Neural cell (in vitro differentiated cells): Measurements from ENCODE around the gene TIE1. TPM values are rescaled to one million over a fixed set of nuclear protein-coding genes. Genes with fewer than 3 reads are reported as not detected.

Experiments
- H2AFZ ChIP-seq: fragments of 200-600, 300-800 bp; sonication (generic), shearing (Covaris generic); 2 replicates; pipeline ENCODE4 v1.6.0; 2014; ENCODE audit warnings: low read depth, mild to moderate bottlenecking, antibody characterized with exemption, low read length, moderate library complexity
- H3F3A ChIP-seq: fragments of 200-600 bp; shearing (Covaris generic); 2 replicates; pipeline ENCODE4 v1.6.1; 2016; ENCODE audit warnings: mild to moderate bottlenecking, moderate library complexity, mixed read lengths, antibody characterized with exemption, low read length; ENCODE audit not compliant: insufficient read depth, poor library complexity, severe bottlenecking
- H3K27ac ChIP-seq: fragments of 200-600, 300-800 bp; sonication (generic), shearing (Covaris generic); 2 replicates; pipeline ENCODE4 v1.5.1; 2014; ENCODE audit warnings: mild to moderate bottlenecking, low read length, moderate library complexity
- H3K27me3 ChIP-seq: fragments of 300-800, 200-600 bp; sonication (generic), shearing (Covaris generic); 2 replicates; pipeline ENCODE4 v1.6.0; 2014; ENCODE audit warnings: mild to moderate bottlenecking, low read depth, low read length, moderate library complexity; ENCODE audit not compliant: insufficient read depth
- H3K36me3 ChIP-seq: fragments of 300-800, 200-600 bp; sonication (generic), shearing (Covaris generic); 2 replicates; pipeline ENCODE4 v1.5.1; 2014; ENCODE audit warnings: mild to moderate bottlenecking, antibody characterized with exemption, low read length, moderate library complexity; ENCODE audit not compliant: insufficient read depth
- H3K4me2 ChIP-seq: fragments of 300-800, 200-600 bp; sonication (generic), shearing (Covaris generic); 2 replicates; pipeline ENCODE4 v1.6.0; 2014; ENCODE audit warnings: mild to moderate bottlenecking, low read length
- H3K4me3 ChIP-seq: fragments of 300-800, 200-600 bp; sonication (generic), shearing (Covaris generic); 2 replicates; pipeline ENCODE4 v1.5.1; 2014; ENCODE audit warnings: mild to moderate bottlenecking, low read length, moderate library complexity
- H3K79me2 ChIP-seq: fragments of 200-600 bp; shearing (Covaris generic); replicated peaks from 2 replicates; pipeline ENCODE4 v1.6.0; 2014; ENCODE audit warnings: mild to moderate bottlenecking, low read length, moderate library complexity; ENCODE audit not compliant: insufficient read depth
- H3K9ac ChIP-seq: fragments of 300-800, 200-600 bp; sonication (generic), shearing (Covaris generic); 2 replicates; pipeline ENCODE4 v1.6.1; 2016; ENCODE audit warnings: mild to moderate bottlenecking, low read length, mixed read lengths
- H3K9me2 ChIP-seq: fragments of 200-600 bp; shearing (Covaris generic); 2 replicates; pipeline ENCODE4 v1.6.1; 2016; ENCODE audit warnings: mild to moderate bottlenecking, low read length, mixed read lengths; ENCODE audit not compliant: insufficient read depth
- H3K9me3 ChIP-seq: fragments of 200-600, 300-800 bp; sonication (generic), shearing (Covaris generic); 2 replicates; pipeline ENCODE4 v1.6.1; 2016; ENCODE audit warnings: mild to moderate bottlenecking, mixed run types, low read length, moderate library complexity, mixed read lengths
- H4K20me1 ChIP-seq: fragments of 200-600 bp; shearing (Covaris generic); 2 replicates; pipeline ENCODE4 v1.6.1; 2016; ENCODE audit warnings: mild to moderate bottlenecking, mixed run types; ENCODE audit not compliant: insufficient read depth
- EP300 ChIP-seq: fragments of 450-650 bp; conservative IDR thresholded peaks from 2 replicates; pipeline ENCODE4 v1.6.1; 2014; ENCODE audit warnings: antibody characterized with exemption, mild to moderate bottlenecking, moderate library complexity; ENCODE audit not compliant: poor library complexity, severe bottlenecking
- EZH2 ChIP-seq: fragments of 200-600, 300-800 bp; shearing (Covaris generic), sonication (generic); IDR thresholded peaks from 2 replicates; pipeline ENCODE4 v1.6.1; 2014; ENCODE audit warnings: antibody characterized with exemption, low read length, borderline replicate concordance, mild to moderate bottlenecking; ENCODE audit not compliant: insufficient read depth, poor library complexity, severe bottlenecking
- MXI1 ChIP-seq: fragments of 450-650 bp; conservative IDR thresholded peaks from 2 replicates; pipeline ENCODE4 v1.6.1; 2014; ENCODE audit warnings: antibody characterized with exemption, mild to moderate bottlenecking; ENCODE audit not compliant: poor library complexity, severe bottlenecking
- POLR2AphosphoS5 ChIP-seq: IDR thresholded peaks from 2 replicates; pipeline ENCODE4 v1.6.1; 2012
- RAD21 ChIP-seq: fragments of 450-650 bp; conservative IDR thresholded peaks from 2 replicates; pipeline ENCODE4 v1.6.1; 2014; ENCODE audit warnings: antibody characterized with exemption, mild to moderate bottlenecking, moderate library complexity
- REST ChIP-seq: IDR thresholded peaks from 2 replicates; pipeline ENCODE4 v1.6.1; 2012; ENCODE audit warnings: borderline replicate concordance
- SMC3 ChIP-seq: fragments of 450-650 bp; conservative IDR thresholded peaks from 2 replicates; pipeline ENCODE4 v1.6.1; 2014; ENCODE audit warnings: antibody characterized with exemption, mild to moderate bottlenecking, moderate library complexity; ENCODE audit not compliant: poor library complexity
- TAF1 ChIP-seq: IDR thresholded peaks from 2 replicates; pipeline ENCODE4 v1.6.1; 2012; ENCODE audit warnings: low read depth
- polyA plus RNA-seq: library from polyadenylated mRNA; depleted of rRNA; stranded (reverse); fragments of >200 nt; gene quantifications from 2 replicates; pipeline ENCODE4 v1.2.3, GENCODE V29; 2014
- TF ChIP-seq, protein P1 (sequence below): fragments of 450-650 bp; IDR thresholded peaks from 2 replicates; pipeline ENCODE4 v1.5.1; 2014; ENCODE audit warnings: antibody characterized with exemption, mild to moderate bottlenecking, moderate library complexity; ENCODE audit not compliant: poor library complexity, severe bottlenecking

Gene TIE1
- polyA plus RNA-seq, 1 donor from 2014 or later = not detected

- Histone ChIP-seq H3K4me3 (no peak overlapping the region), H3K27ac (no peak overlapping the region), H2AFZ (no peak overlapping the region), H3K9me2 (no peaks in the 10 kb centered on the region), H3K79me2 (no peaks in the 10 kb centered on the region), H3K9ac (no peak overlapping the region), H4K20me1 (no peaks in the 10 kb centered on the region), H3K9me3 (no peaks in the 10 kb centered on the region), H3F3A (no peaks in the 10 kb centered on the region), H3K27me3 (no peaks in the 10 kb centered on the region), H3K36me3 (no peaks in the 10 kb centered on the region), H3K4me2 (no peak overlapping the region)
- TF ChIP-seq REST = no peak
- no peak for TF ChIP-seq EZH2
- TF ChIP-seq MXI1 = no peak
- no peak for TF ChIP-seq EP300
- no peak for TF ChIP-seq RAD21
- TF ChIP-seq SMC3 = no peak
- no peak for TF ChIP-seq POLR2AphosphoS5
Observed at GRCh38 chr1:43311521-43311920, 10.7 kb downstream of the TIE1 start.

- Histone ChIP-seq H3F3A (no peaks in the 10 kb centered on the region), H3K79me2 (no peaks in the 10 kb centered on the region), H3K4me3 (no peak overlapping the region), H3K9me2 (no peaks in the 10 kb centered on the region), H4K20me1 (no peaks in the 10 kb centered on the region), H3K27ac (no peak overlapping the region), H3K9me3 (no peaks in the 10 kb centered on the region), H3K36me3 (no peaks in the 10 kb centered on the region), H3K9ac (no peak overlapping the region), H3K27me3 (no peaks in the 10 kb centered on the region), H3K4me2 (no peak overlapping the region), H2AFZ (no peak overlapping the region)
- TF ChIP-seq EZH2 = no peak
- no peak for TF ChIP-seq EP300
- TF ChIP-seq TAF1 = no peak
- TF ChIP-seq SMC3 = no peak
- no peak for TF ChIP-seq MXI1
- TF ChIP-seq RAD21 = no peak
- TF ChIP-seq, protein P1, sequence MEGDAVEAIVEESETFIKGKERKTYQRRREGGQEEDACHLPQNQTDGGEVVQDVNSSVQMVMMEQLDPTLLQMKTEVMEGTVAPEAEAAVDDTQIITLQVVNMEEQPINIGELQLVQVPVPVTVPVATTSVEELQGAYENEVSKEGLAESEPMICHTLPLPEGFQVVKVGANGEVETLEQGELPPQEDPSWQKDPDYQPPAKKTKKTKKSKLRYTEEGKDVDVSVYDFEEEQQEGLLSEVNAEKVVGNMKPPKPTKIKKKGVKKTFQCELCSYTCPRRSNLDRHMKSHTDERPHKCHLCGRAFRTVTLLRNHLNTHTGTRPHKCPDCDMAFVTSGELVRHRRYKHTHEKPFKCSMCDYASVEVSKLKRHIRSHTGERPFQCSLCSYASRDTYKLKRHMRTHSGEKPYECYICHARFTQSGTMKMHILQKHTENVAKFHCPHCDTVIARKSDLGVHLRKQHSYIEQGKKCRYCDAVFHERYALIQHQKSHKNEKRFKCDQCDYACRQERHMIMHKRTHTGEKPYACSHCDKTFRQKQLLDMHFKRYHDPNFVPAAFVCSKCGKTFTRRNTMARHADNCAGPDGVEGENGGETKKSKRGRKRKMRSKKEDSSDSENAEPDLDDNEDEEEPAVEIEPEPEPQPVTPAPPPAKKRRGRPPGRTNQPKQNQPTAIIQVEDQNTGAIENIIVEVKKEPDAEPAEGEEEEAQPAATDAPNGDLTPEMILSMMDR = no peak
Observed at GRCh38 chr1:43312212-43312623, 11.4 kb downstream of the TIE1 start.
